Neutrophil (primary cell): ENCODE measurements around the gene TNIP1.

Experiments
- H3K27ac ChIP-seq: fragments of 200-600 bp; sonication (generic); 2 replicates; pipeline ENCODE4 v1.5.1; 2016; ENCODE audit warnings: mild to moderate bottlenecking, moderate library complexity
- H3K27me3 ChIP-seq: fragments of 200-600 bp; sonication (generic); 2 replicates; pipeline ENCODE4 v1.6.0; 2016; ENCODE audit warnings: mild to moderate bottlenecking
- H3K36me3 ChIP-seq: fragments of 200-600 bp; sonication (generic); 2 replicates; pipeline ENCODE4 v1.5.1; 2017
- H3K4me1 ChIP-seq, 2 experiments: fragments of 200-600 bp in 1 of 2; sonication (generic) in 1 of 2; 1 replicate in 1 of 2; 2 replicates in 1 of 2; pipeline versions ENCODE4 v1.5.1 to v1.6.1; 2013 to 2016; ENCODE audit warnings: low read depth in 1 of 2, low read length in 1 of 2, mild to moderate bottlenecking in 1 of 2, moderate library complexity in 1 of 2; ENCODE audit not compliant: control insufficient read depth in 1 of 2, insufficient read depth in 1 of 2
- H3K4me3 ChIP-seq, 2 experiments: fragments of 200-600 bp in 1 of 2; sonication (generic) in 1 of 2; 1 replicate in 1 of 2; 2 replicates in 1 of 2; pipeline ENCODE4 v1.5.1; 2013 to 2016; ENCODE audit warnings: low read depth in 1 of 2, low read length in 1 of 2, mild to moderate bottlenecking in 1 of 2, moderate library complexity in 1 of 2
- H3K9me3 ChIP-seq: fragments of 200-600 bp; sonication (generic); 2 replicates; pipeline ENCODE4 v1.5.1; 2016
- TF ChIP-seq, protein P1 (sequence below): fragments of 200-600 bp; sonication (generic); IDR thresholded peaks from 2 replicates; pipeline ENCODE4 v1.5.1; 2016; ENCODE audit warnings: antibody characterized with exemption

TNIP1 gene

DNA sequence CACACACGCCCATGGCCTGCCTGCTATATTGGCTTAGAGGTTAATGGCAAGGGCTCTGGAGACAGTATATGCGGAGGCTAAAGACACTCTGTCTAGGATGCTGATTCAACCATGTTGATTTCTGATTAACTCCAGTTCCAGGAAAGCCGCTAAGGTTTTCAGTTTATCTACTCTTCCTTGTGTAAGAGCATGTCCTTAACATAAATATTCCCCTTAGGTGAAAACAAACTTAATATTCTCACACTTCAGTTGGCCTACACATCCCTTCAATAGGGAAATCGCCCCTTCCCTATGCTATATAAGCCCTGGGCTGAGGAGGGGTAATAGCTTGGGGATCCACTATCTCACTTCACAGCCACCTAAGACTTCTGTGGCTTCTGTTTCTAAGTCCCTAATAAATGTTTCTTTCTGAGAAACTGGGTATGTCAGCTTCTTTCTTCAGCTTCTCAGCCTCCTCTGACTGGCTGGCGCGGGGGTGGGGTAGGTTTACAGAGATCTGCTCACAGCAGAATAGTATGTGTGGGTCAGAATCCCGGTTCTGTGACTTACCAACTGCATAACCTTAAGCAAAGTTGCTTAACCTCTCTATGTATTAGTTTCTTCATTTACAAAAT lies 64.8 kb downstream of the TNIP1 start:
- H3K27ac ChIP-seq = peak overlapping the region; percentile 91
- H3K4me1 ChIP-seq = peaks cover 43 to 44% of the 10 kb centered on the region in 2 experiments
- H3K36me3 ChIP-seq = no peaks in the 10 kb centered on the region
- no peaks in the 10 kb centered on the region for H3K9me3 ChIP-seq
- TF ChIP-seq, protein P1, sequence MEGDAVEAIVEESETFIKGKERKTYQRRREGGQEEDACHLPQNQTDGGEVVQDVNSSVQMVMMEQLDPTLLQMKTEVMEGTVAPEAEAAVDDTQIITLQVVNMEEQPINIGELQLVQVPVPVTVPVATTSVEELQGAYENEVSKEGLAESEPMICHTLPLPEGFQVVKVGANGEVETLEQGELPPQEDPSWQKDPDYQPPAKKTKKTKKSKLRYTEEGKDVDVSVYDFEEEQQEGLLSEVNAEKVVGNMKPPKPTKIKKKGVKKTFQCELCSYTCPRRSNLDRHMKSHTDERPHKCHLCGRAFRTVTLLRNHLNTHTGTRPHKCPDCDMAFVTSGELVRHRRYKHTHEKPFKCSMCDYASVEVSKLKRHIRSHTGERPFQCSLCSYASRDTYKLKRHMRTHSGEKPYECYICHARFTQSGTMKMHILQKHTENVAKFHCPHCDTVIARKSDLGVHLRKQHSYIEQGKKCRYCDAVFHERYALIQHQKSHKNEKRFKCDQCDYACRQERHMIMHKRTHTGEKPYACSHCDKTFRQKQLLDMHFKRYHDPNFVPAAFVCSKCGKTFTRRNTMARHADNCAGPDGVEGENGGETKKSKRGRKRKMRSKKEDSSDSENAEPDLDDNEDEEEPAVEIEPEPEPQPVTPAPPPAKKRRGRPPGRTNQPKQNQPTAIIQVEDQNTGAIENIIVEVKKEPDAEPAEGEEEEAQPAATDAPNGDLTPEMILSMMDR = no peak
- H3K4me3 ChIP-seq = no peak overlapping the region
- H3K27me3 ChIP-seq = no peaks in the 10 kb centered on the region

DNA sequence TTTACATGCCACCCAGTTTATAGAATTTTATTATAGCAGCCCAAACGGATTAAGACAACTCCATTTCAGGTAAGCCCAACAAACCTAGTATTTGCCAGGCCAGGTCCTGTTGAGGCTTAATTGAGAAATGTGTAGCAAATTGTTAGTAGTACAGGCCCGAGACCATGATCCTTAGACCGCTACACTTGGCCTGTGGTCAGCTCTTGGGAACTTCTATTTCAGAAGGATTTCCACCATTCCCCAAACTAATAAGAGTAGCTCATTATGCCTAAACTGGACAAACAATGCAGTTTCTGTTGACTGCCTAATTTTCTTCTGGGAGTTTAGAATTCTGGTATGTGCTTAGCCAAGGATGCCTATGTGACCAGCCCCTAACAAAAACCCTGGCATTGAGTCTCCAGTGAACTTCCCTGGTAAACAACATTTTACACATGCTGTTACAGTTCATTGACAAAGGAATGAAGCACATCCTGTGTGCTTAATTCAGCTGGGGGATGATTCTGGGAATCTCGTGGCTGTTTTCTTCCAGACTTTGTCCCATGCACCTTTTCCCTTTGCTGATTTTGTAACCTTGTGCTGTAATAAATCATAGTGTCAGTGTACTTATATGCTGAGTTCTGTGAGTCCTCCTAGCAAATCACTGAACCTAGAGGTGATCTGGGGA lies 66.0 kb downstream of the TNIP1 start:
- no peaks in the 10 kb centered on the region for H3K9me3 ChIP-seq
- H3K27ac ChIP-seq = no peak overlapping the region
- peaks cover 32% of the 10 kb centered on the region in 2 experiments for H3K4me1 ChIP-seq
- TF ChIP-seq, protein P1 = no peak
- no peak overlapping the region for H3K4me3 ChIP-seq
- H3K27me3 ChIP-seq = no peaks in the 10 kb centered on the region
- no peaks in the 10 kb centered on the region for H3K36me3 ChIP-seq

DNA sequence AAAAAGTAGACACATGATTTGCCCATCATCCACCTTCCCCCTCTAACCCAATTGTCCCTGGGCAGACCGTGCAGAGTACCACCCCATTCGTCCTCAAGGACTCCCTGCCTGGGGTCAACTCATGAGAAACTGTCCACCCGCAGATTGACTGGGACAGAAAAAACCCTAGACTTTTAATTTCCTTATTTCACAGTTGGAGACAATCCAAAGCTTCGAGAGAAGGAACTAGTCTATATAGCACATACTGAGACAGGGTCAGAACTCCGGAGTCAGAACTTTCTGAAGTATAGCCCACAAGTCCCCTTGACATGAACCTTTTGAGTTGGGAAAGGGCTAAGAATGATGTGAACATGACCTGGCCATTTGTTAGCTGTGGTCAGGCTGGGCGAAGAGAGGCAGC lies 68.0 kb downstream of the TNIP1 start:
- H3K4me3 ChIP-seq = no peak overlapping the region
- no peaks in the 10 kb centered on the region for H3K27me3 ChIP-seq
- no peaks in the 10 kb centered on the region for H3K9me3 ChIP-seq
- no peaks in the 10 kb centered on the region for H3K36me3 ChIP-seq
- peaks cover 22 to 25% of the 10 kb centered on the region in 2 experiments for H3K4me1 ChIP-seq
- TF ChIP-seq, protein P1 = no peak
- H3K27ac ChIP-seq = no peak overlapping the region

DNA sequence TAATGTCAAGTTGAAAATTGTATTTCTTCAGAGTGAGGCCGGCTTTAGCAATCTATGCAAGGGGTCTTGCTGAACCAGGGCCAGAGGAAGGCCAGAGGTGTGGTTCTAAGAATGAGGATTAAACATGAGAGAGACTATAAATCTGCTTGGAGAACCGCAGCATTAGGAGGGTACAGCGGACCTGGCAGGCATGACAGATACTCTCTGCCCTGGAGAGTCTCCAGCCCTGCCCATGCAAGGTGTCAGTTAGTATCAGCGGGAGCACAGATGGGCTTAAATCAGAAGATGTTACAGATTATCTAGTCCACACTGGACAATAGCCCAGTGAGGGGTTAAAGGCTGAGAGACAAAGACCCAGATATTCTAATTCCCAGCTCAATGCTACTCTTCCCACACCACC lies 71.9 kb downstream of the TNIP1 start:
- H3K4me3 ChIP-seq = no peak overlapping the region
- H3K36me3 ChIP-seq = no peaks in the 10 kb centered on the region
- no peaks in the 10 kb centered on the region for H3K4me1 ChIP-seq
- TF ChIP-seq, protein P1 = no peak
- H3K27ac ChIP-seq = no peak overlapping the region
- H3K27me3 ChIP-seq = no peaks in the 10 kb centered on the region
- no peaks in the 10 kb centered on the region for H3K9me3 ChIP-seq

DNA sequence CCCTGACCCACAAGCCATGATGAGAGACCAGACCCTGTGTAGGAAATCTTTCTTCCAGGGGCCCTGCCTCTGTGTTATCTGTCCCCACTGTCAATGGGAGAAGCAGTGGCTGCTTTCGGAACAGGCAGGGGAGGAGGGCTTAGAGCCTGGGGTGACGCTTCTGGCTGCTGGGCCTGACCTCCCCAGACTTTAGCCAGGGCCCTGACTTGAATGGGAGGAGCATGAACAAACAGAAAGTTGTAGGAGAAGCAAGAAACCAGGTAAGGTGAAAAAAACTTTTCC lies 72.7 kb downstream of the TNIP1 start:
- no peak overlapping the region for H3K4me3 ChIP-seq
- no peaks in the 10 kb centered on the region for H3K9me3 ChIP-seq
- H3K27me3 ChIP-seq = no peaks in the 10 kb centered on the region
- H3K27ac ChIP-seq = no peak overlapping the region
- TF ChIP-seq, protein P1 = no peak
- no peaks in the 10 kb centered on the region for H3K4me1 ChIP-seq
- no peaks in the 10 kb centered on the region for H3K36me3 ChIP-seq
